Left lung (tissue), 10 donors: Measurements from ENCODE around the gene IGF1R. TPM values are rescaled to one million over a fixed set of nuclear protein-coding genes. Genes with fewer than 3 reads are reported as not detected.

ENCODE experiments used
- ATAC-seq: fragments of 200-7000 bp; cut with Tn5 transposase; one replicate; pipeline ENCODE4 v1.9.1; 2020; ENCODE audit warnings: moderate library complexity
- DNase-seq, 4 donors: peaks; one replicate each; pipeline ENCODE4 v3.0.0-alpha.2; 2013 to 2020
- H3K27ac ChIP-seq, 2 donors: fragments of 200-600 bp; sonication (generic) in 1 of 2; one replicate each; pipeline versions ENCODE4 v1.5.0 to v1.8.0; 2020 to 2021
- H3K27me3 ChIP-seq, 2 donors: fragments of 200-600 bp; sonication (generic) in 1 of 2; one replicate each; pipeline versions ENCODE4 v1.5.0 to v1.8.0; 2020 to 2021
- H3K36me3 ChIP-seq, 2 donors: fragments of 200-600 bp; sonication (generic) in 1 of 2; one replicate each; pipeline versions ENCODE4 v1.5.0 to v1.8.0; 2020 to 2021
- H3K4me1 ChIP-seq, 2 donors: fragments of 200-600 bp; one replicate each; pipeline ENCODE4 v1.8.0; 2021
- H3K4me3 ChIP-seq, 2 donors: fragments of 200-600 bp; sonication (generic) in 1 of 2; one replicate each; pipeline versions ENCODE4 v1.5.0 to v1.8.0; 2020 to 2021; ENCODE audit warnings: mild to moderate bottlenecking in 1 of 2
- H3K9me3 ChIP-seq, 2 donors: fragments of 200-600 bp; sonication (generic) in 1 of 2; one replicate each; pipeline versions ENCODE4 v1.5.0 to v1.8.0; 2020 to 2021
- CTCF ChIP-seq, 2 donors: fragments of 200-600 bp; sonication (generic) in 1 of 2; IDR thresholded peaks; one replicate each; pipeline versions ENCODE4 v1.5.0 to v1.8.0; 2021; ENCODE audit warnings: antibody characterized with exemption in 2 of 2
- intact Hi-C, 2 donors: fragments of 100-400 bp; cut with DNase I; formaldehyde crosslinking; loops; one replicate each; pipeline versions ENCODE4 v1.11.2 to v1.14.2; 2022
- polyA plus RNA-seq, 6 donors: library from polyadenylated mRNA; unstranded; fragments of 120-200 nt; gene quantifications; one replicate each; pipeline ENCODE4 v1.2.1, GENCODE V29; 2013; ENCODE audit not compliant: insufficient read length in 6 of 6
- total RNA-seq, 2 donors: library from RNA; stranded (reverse); fragmentation: NEBNext Ultra II Directional; extraction: Animal tissue kit (Norgen Biotek cat#: 25700); gene quantifications; one replicate each; pipeline ENCODE4 v1.2.1, GENCODE V29; 2021
- donor health status: DM: no; HTN: yes; CAD: no.
- donor health status: DM: no; HTN: no; CAD: no.

The IGF1R gene
- total and polyA plus RNA-seq, 8 donors, result 32.0 to 41.0 (median 37.0) TPM

GRCh38 chr15:98914626-98915025 is 266.3 kb downstream of the IGF1R start:
- intact Hi-C loops, result no loop called here
- DNase-seq (no peak), ATAC-seq (peak; percentile 69)
- Histone ChIP-seq H3K9me3 (no peaks in the 10 kb centered on the region), H3K27me3 (no peaks in the 10 kb centered on the region), H3K36me3 (peaks cover 0 to 74% of the 10 kb centered on the region in 2 donors), H3K4me3 (no peak overlapping the region), H3K27ac (no peak overlapping the region), H3K4me1 (peaks cover 3 to 14% of the 10 kb centered on the region in 2 donors)
- TF ChIP-seq CTCF (IDR thresholded peaks at IDR 0.05), result no peak

DNA sequence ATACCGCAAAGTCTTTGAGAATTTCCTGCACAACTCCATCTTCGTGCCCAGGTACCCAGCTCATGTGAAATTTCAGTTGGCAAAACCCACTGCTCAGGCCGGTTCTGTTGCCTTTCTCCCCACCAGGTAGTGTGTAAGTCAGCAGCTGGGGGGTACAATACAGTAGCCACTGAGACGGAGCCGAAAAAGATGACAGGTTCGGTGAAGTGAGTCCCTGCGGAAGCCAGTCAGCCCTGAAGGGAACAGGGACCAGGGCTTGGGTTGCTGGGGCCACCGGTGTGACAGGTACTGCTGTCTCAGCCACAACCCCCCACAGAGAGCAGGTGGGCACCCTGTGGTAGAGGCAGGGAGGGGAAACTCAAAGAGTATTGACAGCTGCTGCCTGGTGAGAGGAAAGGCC is 268.5 kb downstream of the IGF1R start:
- H3K9me3 ChIP-seq, result no peaks in the 10 kb centered on the region
- TF ChIP-seq CTCF (IDR thresholded peaks at IDR 0.05), result no peak
- H3K27ac ChIP-seq, result no peak overlapping the region
- no peak overlapping the region for H3K4me3 ChIP-seq
- DNase-seq, result no peak
- peaks cover 0 to 57% of the 10 kb centered on the region in 2 donors for H3K36me3 ChIP-seq
- intact Hi-C loops, result no loop called here
- no peak for ATAC-seq
- no peaks in the 10 kb centered on the region for H3K27me3 ChIP-seq
- H3K4me1 ChIP-seq, result peaks cover 3 to 14% of the 10 kb centered on the region in 2 donors

- DNase-seq (no peak), ATAC-seq (no peak)
- Histone ChIP-seq H3K4me1 (peaks cover 3 to 14% of the 10 kb centered on the region in 2 donors), H3K27me3 (no peaks in the 10 kb centered on the region), H3K27ac (no peak overlapping the region), H3K9me3 (no peaks in the 10 kb centered on the region), H3K36me3 (peaks cover 0 to 56% of the 10 kb centered on the region in 2 donors), H3K4me3 (no peak overlapping the region)
- intact Hi-C loops, result no loop called here
- no peak for TF ChIP-seq CTCF (IDR thresholded peaks at IDR 0.05)
These were observed 269.1 kb downstream of the IGF1R start for GRCh38 chr15:98917417-98917816.

GRCh38 chr15:98920091-98920880 is 271.9 kb downstream of the IGF1R start:
- H3K4me3 ChIP-seq, result no peak overlapping the region
- no peak for ATAC-seq
- H3K36me3 ChIP-seq, result peaks cover 0 to 69% of the 10 kb centered on the region in 2 donors
- peaks cover 0 to 3% of the 10 kb centered on the region in 2 donors for H3K4me1 ChIP-seq
- H3K27ac ChIP-seq, result peak overlapping the region in 1 of 2 donors; percentile 6
- no peaks in the 10 kb centered on the region for H3K9me3 ChIP-seq
- no peaks in the 10 kb centered on the region for H3K27me3 ChIP-seq
- TF ChIP-seq CTCF (IDR thresholded peaks at IDR 0.05), result no peak
- no peak for DNase-seq
- intact Hi-C loops, result no loop called here

GRCh38 chr15:98923171-98923570 is 274.8 kb downstream of the IGF1R start:
- TF ChIP-seq CTCF (IDR thresholded peaks at IDR 0.05), result no peak
- ATAC-seq (no peak), DNase-seq (no peak)
- peaks cover 0 to 53% of the 10 kb centered on the region in 2 donors for H3K36me3 ChIP-seq
- intact Hi-C loops, result no loop called here
- H3K27me3 ChIP-seq, result no peaks in the 10 kb centered on the region
- H3K4me1 ChIP-seq, result no peaks in the 10 kb centered on the region
- H3K9me3 ChIP-seq, result no peaks in the 10 kb centered on the region
- no peak overlapping the region for H3K27ac ChIP-seq
- no peak overlapping the region for H3K4me3 ChIP-seq
